A549 (cell line): ENCODE measurements around the gene MPZL2. TPM values are rescaled to one million over a fixed set of nuclear protein-coding genes. Genes with fewer than 3 reads are reported as not detected.

Experiments used
- ATAC-seq, 2 experiments: fragments of 200-7000 bp in 1 of 2; fragments of >200 bp in 1 of 2; cut with Nextera tagmentation in 1 of 2; cut with Tn5 transposase in 1 of 2; 3 replicates each; pipeline versions ENCODE4 v1.8.0 to v1.9.1; 2018 to 2020; ENCODE audit warnings: mild to moderate bottlenecking in 1 of 2, moderate library complexity in 1 of 2
- CTCF ChIA-PET: fragments of 300-600 bp; sonication (Branson Sonifier 250); formaldehyde crosslinking; extraction: SDS; loops from one replicate; lab custom pipeline; 2021; ENCODE audit warnings: antibody characterized with exemption, inconsistent platforms; lab: Yijun Ruan, JAX
- POLR2A ChIA-PET: fragments of 350-600 bp; formaldehyde crosslinking; extraction: SDS; loops from one replicate; lab custom pipeline; 2021; ENCODE audit warnings: antibody characterized with exemption, inconsistent platforms; lab: Yijun Ruan, JAX
- DNase-seq, 2 experiments: peaks; one replicate each; pipeline versions ENCODE4 v3.0.0 to v3.0.0-alpha.2; 2011 to 2016; ENCODE audit warnings: low read depth in 1 of 2, low spot score in 1 of 2
- FAIRE-seq: peaks from 2 replicates; lab custom pipeline; 2011; peaks lifted over from hg19 to GRCh38; lab: Jason Lieb, UNC
- H3K27ac ChIP-seq, 2 experiments: fragments of >200 bp; sonication (Bioruptor Twin); formaldehyde crosslinking; 3 replicates each; pipeline ENCODE4 v1.5.1; 2016 to 2017
- H3K4me1 ChIP-seq: fragments of >200 bp; sonication (Bioruptor Twin); formaldehyde crosslinking; 3 replicates; pipeline ENCODE4 v1.6.1; 2016
- H3K4me2 ChIP-seq: fragments of >200 bp; sonication (Bioruptor Twin); formaldehyde crosslinking; 3 replicates; pipeline ENCODE4 v1.6.1; 2016
- H3K4me3 ChIP-seq: fragments of >200 bp; sonication (Bioruptor Twin); formaldehyde crosslinking; 3 replicates; pipeline ENCODE4 v1.5.1; 2016
- H3K9me3 ChIP-seq: fragments of >200 bp; sonication (Bioruptor Twin); formaldehyde crosslinking; 3 replicates; pipeline ENCODE4 v1.6.1; 2016
- CBX2 ChIP-seq: fragments of 200-600 bp; sonication (generic); IDR thresholded peaks from 2 replicates; pipeline ENCODE4 v1.6.1; 2016; ENCODE audit warnings: low read depth, mild to moderate bottlenecking, borderline replicate concordance
- CBX8 ChIP-seq: fragments of 200-600 bp; sonication (generic); IDR thresholded peaks from 2 replicates; pipeline ENCODE4 v1.6.1; 2016
- CHD2 ChIP-seq: fragments of 150-350 bp; IDR thresholded peaks from 2 replicates; pipeline ENCODE4 v1.6.1; 2014; ENCODE audit warnings: low read length; ENCODE audit not compliant: partially characterized antibody
- CTCF ChIP-seq: fragments of >200 bp; sonication (Bioruptor Twin); formaldehyde crosslinking; IDR thresholded peaks from 3 replicates; pipeline ENCODE4 v1.5.1; 2016
- E2F6 ChIP-seq: IDR thresholded peaks from 2 replicates; pipeline ENCODE4 v1.6.1; 2012; ENCODE audit warnings: low read depth, borderline replicate concordance
- EHF ChIP-seq: fragments of 250-450 bp; sonication (Bioruptor Pico); IDR thresholded peaks from 2 replicates; pipeline ENCODE4 v1.5.0; 2020; ENCODE audit warnings: mild to moderate bottlenecking
- EP300 ChIP-seq, 2 experiments: fragments of >200 bp; sonication (Bioruptor Twin); formaldehyde crosslinking; IDR thresholded peaks; 2 replicates in 1 of 2; 3 replicates in 1 of 2; pipeline ENCODE4 v1.6.1; 2016 to 2017
- FOSL2 ChIP-seq, 2 experiments: fragments of 450-650 bp in 1 of 2; fragments of >200 bp in 1 of 2; sonication (Bioruptor Twin) in 1 of 2; formaldehyde crosslinking; IDR thresholded peaks; 2 replicates each; pipeline versions ENCODE4 v1.5.0 to v1.6.1; 2016 to 2020; ENCODE audit warnings: mild to moderate bottlenecking in 1 of 2, moderate library complexity in 1 of 2
- HES2 ChIP-seq: fragments of >200 bp; sonication (Bioruptor Twin); formaldehyde crosslinking; IDR thresholded peaks from 2 replicates; pipeline ENCODE4 v1.6.1; 2016
- KDM1A ChIP-seq: fragments of 200-600 bp; sonication (generic); IDR thresholded peaks from 2 replicates; pipeline ENCODE4 v1.6.1; 2016; ENCODE audit warnings: low read depth, mild to moderate bottlenecking
- MAFK ChIP-seq: fragments of 450-650 bp; IDR thresholded peaks from 2 replicates; pipeline ENCODE4 v1.6.1; 2014; ENCODE audit not compliant: partially characterized antibody
- MAX ChIP-seq: IDR thresholded peaks from 2 replicates; pipeline ENCODE4 v1.6.1; 2012
- MAZ ChIP-seq: fragments of 150-350 bp; IDR thresholded peaks from 2 replicates; pipeline ENCODE4 v1.6.1; 2014; ENCODE audit warnings: antibody characterized with exemption, low read depth, low read length, borderline replicate concordance
- MYC ChIP-seq: IDR thresholded peaks from 2 replicates; pipeline ENCODE4 v1.6.1; 2012; ENCODE audit warnings: mild to moderate bottlenecking, inconsistent platforms, low read length, improper control_type of control experiment, borderline replicate concordance
- NFE2L2 ChIP-seq: fragments of 150-350 bp; conservative IDR thresholded peaks from 2 replicates; pipeline ENCODE4 v1.6.1; 2014; ENCODE audit warnings: low read length
- NR3C1 ChIP-seq: fragments of >200 bp; sonication (Bioruptor Twin); formaldehyde crosslinking; IDR thresholded peaks from 3 replicates; pipeline ENCODE4 v1.6.1; 2017
- PBX3 ChIP-seq: IDR thresholded peaks from 2 replicates; pipeline ENCODE4 v1.6.1; 2012
- RFX5 ChIP-seq: fragments of 450-650 bp; IDR thresholded peaks from 2 replicates; pipeline ENCODE4 v1.7.1; 2014; ENCODE audit warnings: antibody characterized with exemption, mild to moderate bottlenecking, moderate library complexity
- SMC3 ChIP-seq: fragments of >200 bp; sonication (Bioruptor Twin); formaldehyde crosslinking; IDR thresholded peaks from 3 replicates; pipeline ENCODE4 v1.6.1; 2018; ENCODE audit warnings: inconsistent platforms
- SREBF2 ChIP-seq: fragments of 450-650 bp; IDR thresholded peaks from 2 replicates; pipeline ENCODE4 v1.6.1; 2014; ENCODE audit warnings: mild to moderate bottlenecking, moderate library complexity
- TFCP2L1 ChIP-seq: fragments of 250-450 bp; sonication (Bioruptor Pico); IDR thresholded peaks from 2 replicates; pipeline ENCODE4 v1.5.0; 2021; ENCODE audit warnings: mild to moderate bottlenecking
- TP53 ChIP-seq: fragments of 250-450 bp; sonication (Bioruptor Pico); IDR thresholded peaks from 2 replicates; pipeline ENCODE4 v1.5.0; 2021; ENCODE audit warnings: mild to moderate bottlenecking, moderate library complexity
- USF2 ChIP-seq: fragments of 450-650 bp; IDR thresholded peaks from 2 replicates; pipeline ENCODE4 v1.6.1; 2014; ENCODE audit warnings: antibody characterized with exemption
- WGBS: methylation state at CpG from one replicate; pipeline ENCODE4 v1.1.6; 2017; ENCODE audit errors: missing lambda C conversion rate; 5-methylcytosine and 5-hydroxymethylcytosine counted together
- polyA plus RNA-seq, 4 experiments: library from polyadenylated mRNA; depleted of rRNA in 3 of 4; stranded (reverse); fragments of >200 nt; fragmentation: RNase III in 1 of 4; extraction: RNeasy Plus Mini Kit Qiagen cat#74134 plus additional on column Dnase treatment in 1 of 4; gene quantifications; 2 replicates in 3 of 4; 3 replicates in 1 of 4; pipeline ENCODE4 v1.2.3, GENCODE V29; 2011 to 2017

MPZL2 gene
- polyA plus RNA-seq, 2 of the 4 experiments (the other 2 are of a cell fraction): 0.14 TPM; not detected in 1

GRCh38 chr11:118215765-118216164 lies 48.3 kb downstream of the MPZL2 start:
- H3K4me1 ChIP-seq: no peaks in the 10 kb centered on the region
- ATAC-seq (no peak), DNase-seq (no peak), FAIRE-seq (no peak)
- WGBS: 22% methylated on average over 7 of the region's 7 CpGs
- H3K9me3 ChIP-seq: no peaks in the 10 kb centered on the region
- H3K4me3 ChIP-seq: no peak overlapping the region
- no peak overlapping the region for H3K4me2 ChIP-seq
- CTCF ChIA-PET: interaction anchor here (1.2 to 2.3 kb wide), 2 partner anchors 17 kb away, joined by 3 to 10 read pairs; no protein-coding TSS in a partner anchor
- POLR2A ChIA-PET: no interaction called here
- TF ChIP-seq PBX3: no peak
- no peak for TF ChIP-seq FOSL2 (IDR thresholded peaks at IDR 0.05)
- TF ChIP-seq FOSL2 (CRISPR knock-in tag; IDR thresholded peaks at IDR 0.05): no peak
- no peak for TF ChIP-seq RFX5
- TF ChIP-seq SMC3: no peak
- no peak for TF ChIP-seq TFCP2L1
- TF ChIP-seq EHF (CRISPR knock-in tag): no peak
- TF ChIP-seq E2F6: no peak
- no peak for TF ChIP-seq KDM1A
- TF ChIP-seq NR3C1: no peak
- no peak for TF ChIP-seq NFE2L2
- no peak for TF ChIP-seq CTCF
- no peak for TF ChIP-seq SREBF2
- TF ChIP-seq MAFK: no peak
- H3K27ac ChIP-seq: no peak overlapping the region

- POLR2A ChIA-PET: no interaction called here
- CTCF ChIA-PET: interaction anchor here (1.7 to 2.3 kb wide), 2 partner anchors 13 to 16 kb away, joined by 4 to 10 read pairs; no protein-coding TSS in a partner anchor
- Histone ChIP-seq H3K4me3 (no peak overlapping the region), H3K4me1 (no peaks in the 10 kb centered on the region), H3K27ac (no peak overlapping the region), H3K4me2 (no peak overlapping the region)
- FAIRE-seq (no peak), DNase-seq (no peak)
- no peak for TF ChIP-seq HES2
- no peak for TF ChIP-seq MAZ
- no peak for TF ChIP-seq CHD2
- TF ChIP-seq MYC: no peak
- TF ChIP-seq MAX: no peak
- no peak for TF ChIP-seq CBX2
- TF ChIP-seq EP300 (IDR thresholded peaks at IDR 0.05): no peak
- TF ChIP-seq NR3C1: no peak
- no peak for TF ChIP-seq USF2
- TF ChIP-seq CBX8: no peak
- TF ChIP-seq TFCP2L1: no peak
- TF ChIP-seq TP53 (CRISPR knock-in tag): no peak
- TF ChIP-seq, all 56 proteins: peak for 0
- no peaks in the 10 kb centered on the region for H3K9me3 ChIP-seq
- 70% methylated on average over 3 of the region's 3 CpGs for WGBS
- no peak for ATAC-seq
Measured at GRCh38 chr11:118215262-118215661, 48.8 kb downstream of the MPZL2 start.
